Stimulated activated naive B cell treated with anti-CD40 and anti-IgM and Interleukin-4, amounts not matched to agents 10 μg/mL and 1 μg/mL and 100 μg/mL, for 72 hours (primary cell): ENCODE data around the gene SHANK1.
"Not testable (repeated sequence)": the region's sequence is repeated elsewhere in the genome, so short reads cannot be mapped to it uniquely, and the experiment has no call there.

Experiments used
- ATAC-seq, 2 donors: fragments of 150-1000 bp; cut with Tn5 transposase; replicated peaks; 2 replicates each; pipeline ENCODE4 v1.10.0; 2021; ENCODE audit warnings: moderate library complexity in 1 of 2
- DNase-seq: peaks from one replicate; pipeline ENCODE4 v3.0.0; 2021
- H3K27ac Mint-ChIP-seq: one replicate; pipeline ENCODE4 v1.8.0; 2022; ENCODE audit warnings: mild to moderate bottlenecking, mixed read lengths
- H3K27me3 Mint-ChIP-seq, 2 donors: one replicate each; pipeline ENCODE4 v1.8.0; 2022; ENCODE audit warnings: mixed read lengths in 2 of 2
- H3K36me3 Mint-ChIP-seq, 2 donors: one replicate each; pipeline ENCODE4 v1.8.0; 2022; ENCODE audit warnings: mixed read lengths in 2 of 2, mild to moderate bottlenecking in 1 of 2
- H3K4me1 Mint-ChIP-seq, 2 donors: one replicate each; pipeline ENCODE4 v1.8.0; 2022; ENCODE audit warnings: mixed read lengths in 2 of 2, mild to moderate bottlenecking in 1 of 2
- H3K4me3 Mint-ChIP-seq, 2 donors: one replicate each; pipeline ENCODE4 v1.8.0; 2022; ENCODE audit warnings: mild to moderate bottlenecking in 2 of 2, mixed read lengths in 2 of 2, moderate library complexity in 1 of 2
- H3K9me3 Mint-ChIP-seq, 2 donors: one replicate each; pipeline ENCODE4 v1.8.0; 2022; ENCODE audit warnings: mixed read lengths in 2 of 2, mild to moderate bottlenecking in 1 of 2

Gene SHANK1

GRCh38 chr19:50626795-50627194, 92.8 kb downstream of the SHANK1 start:
- Mint-ChIP-seq H3K36me3 (no peaks in the 10 kb centered on the region), H3K9me3 (no peaks in the 10 kb centered on the region), H3K4me3 (no peak overlapping the region), H3K4me1 (no peaks in the 10 kb centered on the region), H3K27ac (no peak overlapping the region), H3K27me3 (peaks cover 33 to 37% of the 10 kb centered on the region in 2 donors)
- ATAC-seq = no peak
- no peak for DNase-seq

GRCh38 chr19:50626011-50626410, 93.6 kb downstream of the SHANK1 start:
- Mint-ChIP-seq H3K4me1 (no peaks in the 10 kb centered on the region), H3K4me3 (no peak overlapping the region), H3K9me3 (no peaks in the 10 kb centered on the region), H3K27ac (no peak overlapping the region), H3K36me3 (no peaks in the 10 kb centered on the region), H3K27me3 (peaks cover 28 to 32% of the 10 kb centered on the region in 2 donors)
- ATAC-seq (no peak), DNase-seq (no peak)

GRCh38 chr19:50624949-50625600, 94.5 kb downstream of the SHANK1 start:
- ATAC-seq (no peak), DNase-seq (no peak)
- H3K27me3 Mint-ChIP-seq = peaks cover 20 to 25% of the 10 kb centered on the region in 2 donors
- H3K36me3 Mint-ChIP-seq = no peaks in the 10 kb centered on the region
- H3K4me3 Mint-ChIP-seq = no peak overlapping the region
- H3K9me3 Mint-ChIP-seq = no peaks in the 10 kb centered on the region
- no peaks in the 10 kb centered on the region for H3K4me1 Mint-ChIP-seq
- no peak overlapping the region for H3K27ac Mint-ChIP-seq

GRCh38 chr19:50620394-50620906, 99.2 kb downstream of the SHANK1 start:
- H3K36me3 Mint-ChIP-seq, H3K9me3 Mint-ChIP-seq, ATAC-seq, H3K4me3 Mint-ChIP-seq, H3K4me1 Mint-ChIP-seq, H3K27ac Mint-ChIP-seq, DNase-seq, H3K27me3 Mint-ChIP-seq: not testable (repeated sequence)

- H3K27me3 Mint-ChIP-seq, H3K27ac Mint-ChIP-seq, H3K36me3 Mint-ChIP-seq, H3K4me3 Mint-ChIP-seq, ATAC-seq, H3K9me3 Mint-ChIP-seq, H3K4me1 Mint-ChIP-seq, DNase-seq: not testable (repeated sequence)
These were observed 100.4 kb downstream of the SHANK1 start for GRCh38 chr19:50619184-50619583.

GRCh38 chr19:50618379-50618778, 101.2 kb downstream of the SHANK1 start:
- not testable (repeated sequence) for H3K4me3 Mint-ChIP-seq, H3K4me1 Mint-ChIP-seq, ATAC-seq, H3K27ac Mint-ChIP-seq, H3K27me3 Mint-ChIP-seq, H3K36me3 Mint-ChIP-seq, DNase-seq, H3K9me3 Mint-ChIP-seq

- H3K9me3 Mint-ChIP-seq, H3K4me3 Mint-ChIP-seq, H3K4me1 Mint-ChIP-seq, H3K27ac Mint-ChIP-seq, ATAC-seq, H3K36me3 Mint-ChIP-seq, DNase-seq: not testable (repeated sequence)
- H3K27me3 Mint-ChIP-seq = peaks cover 9 to 16% of the 10 kb centered on the region in 2 donors
These were observed 106.8 kb downstream of the SHANK1 start for GRCh38 chr19:50612504-50613404.
